ENCODE measurements around the gene TTC21B. TPM values are rescaled to one million over a fixed set of nuclear protein-coding genes. Genes with fewer than 3 reads are reported as not detected.

TTC21B gene
- total RNA-seq, 1 donor from 2014 or later: 12.0 TPM

- H3K36me3 Mint-ChIP-seq (ENCODE audit: low read depth, unreplicated experiment): peaks cover 6% of the 10 kb centered on the region
- no peaks in the 10 kb centered on the region for H3K36me3 ChIP-seq (ENCODE audit: insufficient read depth, low read length)
- no peak overlapping the region for H3K4me3 ChIP-seq (ENCODE audit: insufficient read depth, low read depth, low read length)
- H4K20me1 ChIP-seq (ENCODE audit: insufficient read depth, low read length): no peaks in the 10 kb centered on the region
- no peak overlapping the region for H2AFZ ChIP-seq (ENCODE audit: low read depth, low read length)
- H3K27ac ChIP-seq (ENCODE audit: low read depth, low read length): no peak overlapping the region
- no peaks in the 10 kb centered on the region for H3K4me1 ChIP-seq (ENCODE audit: insufficient read depth, low read length)
- DNase-seq (ENCODE audit: low read depth): no peak
- H3K27ac Mint-ChIP-seq (ENCODE audit: unreplicated experiment): no peak overlapping the region
- no peaks in the 10 kb centered on the region for H3K9me3 Mint-ChIP-seq (ENCODE audit: unreplicated experiment)
- no peaks in the 10 kb centered on the region for H3K79me2 ChIP-seq (ENCODE audit: insufficient read depth, low read length)
- no peak overlapping the region for H3K4me2 ChIP-seq (ENCODE audit: low read length)
- H3K4me1 Mint-ChIP-seq (ENCODE audit: low read depth, unreplicated experiment): no peaks in the 10 kb centered on the region
- no peak overlapping the region for H3K9ac ChIP-seq (ENCODE audit: low read length)
- no peaks in the 10 kb centered on the region for H3K27me3 Mint-ChIP-seq (ENCODE audit: low read depth, unreplicated experiment)
- TF ChIP-seq CTCF (IDR thresholded peaks at IDR 0.05; ENCODE audit: insufficient read depth, low read depth, low read length) (no peak), EZH2 (IDR thresholded peaks at IDR 0.05; ENCODE audit: insufficient read depth, low read length) (no peak)
- no peak overlapping the region for H3K4me3 Mint-ChIP-seq (ENCODE audit: unreplicated experiment)
- no peak for FAIRE-seq
- no peaks in the 10 kb centered on the region for H3K27me3 ChIP-seq (ENCODE audit: insufficient read depth, low read length)
- no peaks in the 10 kb centered on the region for H3K9me3 ChIP-seq (ENCODE audit: insufficient read depth, low read depth, low read length)
Observed at GRCh38 chr2:165870346-165870745, 83.2 kb downstream of the TTC21B start.

GRCh38 chr2:165868211-165868610 lies 85.4 kb downstream of the TTC21B start:
- no peak overlapping the region for H3K9ac ChIP-seq (ENCODE audit: low read length)
- no peak overlapping the region for H2AFZ ChIP-seq (ENCODE audit: low read depth, low read length)
- no peaks in the 10 kb centered on the region for H3K79me2 ChIP-seq (ENCODE audit: insufficient read depth, low read length)
- H4K20me1 ChIP-seq (ENCODE audit: insufficient read depth, low read length): no peaks in the 10 kb centered on the region
- no peak overlapping the region for H3K4me2 ChIP-seq (ENCODE audit: low read length)
- H3K4me3 Mint-ChIP-seq (ENCODE audit: unreplicated experiment): no peak overlapping the region
- no peak overlapping the region for H3K27ac Mint-ChIP-seq (ENCODE audit: unreplicated experiment)
- no peaks in the 10 kb centered on the region for H3K4me1 ChIP-seq (ENCODE audit: insufficient read depth, low read length)
- H3K36me3 ChIP-seq (ENCODE audit: insufficient read depth, low read length): no peaks in the 10 kb centered on the region
- peak; percentile 26 for FAIRE-seq
- no peak overlapping the region for H3K4me3 ChIP-seq (ENCODE audit: insufficient read depth, low read depth, low read length)
- H3K27ac ChIP-seq (ENCODE audit: low read depth, low read length): no peak overlapping the region
- peaks cover 6% of the 10 kb centered on the region for H3K36me3 Mint-ChIP-seq (ENCODE audit: low read depth, unreplicated experiment)
- no peaks in the 10 kb centered on the region for H3K9me3 Mint-ChIP-seq (ENCODE audit: unreplicated experiment)
- H3K9me3 ChIP-seq (ENCODE audit: insufficient read depth, low read depth, low read length): no peaks in the 10 kb centered on the region
- H3K4me1 Mint-ChIP-seq (ENCODE audit: low read depth, unreplicated experiment): no peaks in the 10 kb centered on the region
- peak; percentile 88 for DNase-seq (ENCODE audit: low read depth)
- no peaks in the 10 kb centered on the region for H3K27me3 Mint-ChIP-seq (ENCODE audit: low read depth, unreplicated experiment)
- no peak for TF ChIP-seq CTCF (IDR thresholded peaks at IDR 0.05; ENCODE audit: insufficient read depth, low read depth, low read length)
- no peak for TF ChIP-seq EZH2 (IDR thresholded peaks at IDR 0.05; ENCODE audit: insufficient read depth, low read length)
- H3K27me3 ChIP-seq (ENCODE audit: insufficient read depth, low read length): no peaks in the 10 kb centered on the region

GRCh38 chr2:165864296-165864695 lies 89.3 kb downstream of the TTC21B start:
- peaks cover 3% of the 10 kb centered on the region for H3K36me3 Mint-ChIP-seq (ENCODE audit: low read depth, unreplicated experiment)
- Histone ChIP-seq H3K79me2 (ENCODE audit: insufficient read depth, low read length) (no peaks in the 10 kb centered on the region), H3K4me3 (ENCODE audit: insufficient read depth, low read depth, low read length) (no peak overlapping the region), H3K4me1 (ENCODE audit: insufficient read depth, low read length) (no peaks in the 10 kb centered on the region), H3K27me3 (ENCODE audit: insufficient read depth, low read length) (no peaks in the 10 kb centered on the region), H3K9ac (ENCODE audit: low read length) (no peak overlapping the region), H3K27ac (ENCODE audit: low read depth, low read length) (no peak overlapping the region), H2AFZ (ENCODE audit: low read depth, low read length) (no peak overlapping the region), H3K36me3 (ENCODE audit: insufficient read depth, low read length) (no peaks in the 10 kb centered on the region), H3K4me2 (ENCODE audit: low read length) (no peak overlapping the region), H4K20me1 (ENCODE audit: insufficient read depth, low read length) (no peaks in the 10 kb centered on the region), H3K9me3 (ENCODE audit: insufficient read depth, low read depth, low read length) (no peaks in the 10 kb centered on the region)
- TF ChIP-seq EZH2 (IDR thresholded peaks at IDR 0.05; ENCODE audit: insufficient read depth, low read length) (no peak), CTCF (IDR thresholded peaks at IDR 0.05; ENCODE audit: insufficient read depth, low read depth, low read length) (no peak)
- H3K27me3 Mint-ChIP-seq (ENCODE audit: low read depth, unreplicated experiment): no peaks in the 10 kb centered on the region
- H3K4me3 Mint-ChIP-seq (ENCODE audit: unreplicated experiment): no peak overlapping the region
- no peaks in the 10 kb centered on the region for H3K4me1 Mint-ChIP-seq (ENCODE audit: low read depth, unreplicated experiment)
- H3K9me3 Mint-ChIP-seq (ENCODE audit: unreplicated experiment): peaks cover 19% of the 10 kb centered on the region
- FAIRE-seq: no peak
- no peak overlapping the region for H3K27ac Mint-ChIP-seq (ENCODE audit: unreplicated experiment)
- no peak for DNase-seq (ENCODE audit: low read depth)

Measured in astrocyte (in vitro differentiated cells and primary cell).